Fibroblast of peridontal ligament (primary cell): ENCODE data around the gene ATPAF1.
A peak's percentile ranks its signal among the peaks of the same experiment; 100 is the strongest.

ENCODE experiments used
- DNase-seq: peaks from one replicate; pipeline ENCODE4 v3.0.0-alpha.2; 2010; ENCODE audit errors: extremely low read depth

Gene ATPAF1

GRCh38 chr1:46650491-46650890 is 17.7 kb downstream of the ATPAF1 start:
- no peak for DNase-seq

GRCh38 chr1:46649764-46650163 is 18.4 kb downstream of the ATPAF1 start:
- no peak for DNase-seq

- DNase-seq, result no peak
These were observed 20.6 kb downstream of the ATPAF1 start for GRCh38 chr1:46647611-46648010.

GRCh38 chr1:46646844-46647243 is 21.3 kb downstream of the ATPAF1 start:
- DNase-seq, result no peak

GRCh38 chr1:46646331-46646730 is 21.8 kb downstream of the ATPAF1 start:
- no peak for DNase-seq

- DNase-seq, result no peak
These were observed 22.3 kb downstream of the ATPAF1 start for GRCh38 chr1:46645815-46646214.

- DNase-seq, result peak; percentile 96
These were observed 24.8 kb downstream of the ATPAF1 start for GRCh38 chr1:46643368-46643775.

- DNase-seq, result no peak
These were observed 26.0 kb downstream of the ATPAF1 start for GRCh38 chr1:46642115-46642680.

- no peak for DNase-seq
These were observed 28.6 kb downstream of the ATPAF1 start for GRCh38 chr1:46639547-46639946.

GRCh38 chr1:46638921-46639320 is 29.2 kb downstream of the ATPAF1 start:
- DNase-seq, result no peak

- DNase-seq, result no peak
These were observed 30.6 kb downstream of the ATPAF1 start for GRCh38 chr1:46637444-46638083.

- no peak for DNase-seq
These were observed 33.0 kb downstream of the ATPAF1 start for GRCh38 chr1:46635205-46635604.

GRCh38 chr1:46630719-46631118 is 37.4 kb downstream of the ATPAF1 start:
- no peak for DNase-seq

- no peak for DNase-seq
These were observed 44.2 kb downstream of the ATPAF1 start for GRCh38 chr1:46623743-46624644.

- peak; percentile 39 for DNase-seq
These were observed 45.8 kb downstream of the ATPAF1 start for GRCh38 chr1:46622344-46622743.

GRCh38 chr1:46621930-46622329 is 46.2 kb downstream of the ATPAF1 start:
- no peak for DNase-seq

GRCh38 chr1:46619656-46620258 is 48.4 kb downstream of the ATPAF1 start:
- DNase-seq, result no peak

GRCh38 chr1:46618754-46619415 is 49.3 kb downstream of the ATPAF1 start:
- DNase-seq, result no peak

GRCh38 chr1:46617833-46618232 is 50.3 kb downstream of the ATPAF1 start:
- DNase-seq, result no peak

GRCh38 chr1:46617108-46617800 is 50.9 kb downstream of the ATPAF1 start:
- no peak for DNase-seq
